Activated CD8-positive, alpha-beta T cell treated with anti-CD3 and anti-CD28 coated beads, Interleukin-2, amount 10 ng/mL, durations not matched to agents 7 days and 5 days (primary cell): ENCODE data around the gene MUL1. TPM values are rescaled to one million over a fixed set of nuclear protein-coding genes. Genes with fewer than 3 reads are reported as not detected.
"Not testable (repeated sequence)": the region's sequence is repeated elsewhere in the genome, so short reads cannot be mapped to it uniquely, and the experiment has no call there.

ENCODE experiments used
- ATAC-seq: fragments of 150-1000 bp; cut with Tn5 transposase; one replicate; pipeline ENCODE4 v1.10.0; 2021; ENCODE audit warnings: moderate library complexity
- CTCF ChIA-PET: fragments of 350-600 bp; sonication (Branson Sonifier 250); formaldehyde crosslinking; loops from one replicate; lab custom pipeline; 2021; ENCODE audit warnings: antibody characterized with exemption; lab: Charles Lee
- POLR2A ChIA-PET: fragments of 350-600 bp; sonication (Branson Sonifier 250); formaldehyde crosslinking; loops from one replicate; lab custom pipeline; 2021; ENCODE audit warnings: antibody characterized with exemption; lab: Charles Lee
- DNase-seq: peaks from one replicate; pipeline ENCODE4 v3.0.0-alpha.2; 2020
- H3K27ac Mint-ChIP-seq: one replicate; pipeline ENCODE4 v1.8.0; 2021; ENCODE audit warnings: mild to moderate bottlenecking, mixed read lengths
- H3K27me3 Mint-ChIP-seq: one replicate; pipeline ENCODE4 v1.8.0; 2021; ENCODE audit warnings: low read depth, mixed read lengths
- H3K36me3 Mint-ChIP-seq: one replicate; pipeline ENCODE4 v1.8.0; 2021; ENCODE audit warnings: low read depth, mixed read lengths
- H3K4me1 Mint-ChIP-seq: one replicate; pipeline ENCODE4 v1.8.0; 2021; ENCODE audit warnings: low read depth, mixed read lengths
- H3K4me3 Mint-ChIP-seq: one replicate; pipeline ENCODE4 v1.8.0; 2021; ENCODE audit warnings: mild to moderate bottlenecking, mixed read lengths
- H3K9me3 Mint-ChIP-seq: one replicate; pipeline ENCODE4 v1.8.0; 2022; ENCODE audit warnings: mixed read lengths; ENCODE audit not compliant: insufficient read depth
- total RNA-seq, 2 experiments: library from RNA; stranded (reverse); gene quantifications; one replicate each; pipeline ENCODE4 v1.2.3, GENCODE V29; 2021

MUL1 gene
- total RNA-seq, 2 experiments from 2014 or later, result 17.2 to 18.6 TPM

- Mint-ChIP-seq H3K27ac (no peak overlapping the region), H3K4me3 (no peak overlapping the region), H3K36me3 (no peaks in the 10 kb centered on the region), H3K27me3 (peaks cover 38% of the 10 kb centered on the region), H3K4me1 (no peaks in the 10 kb centered on the region), H3K9me3 (no peaks in the 10 kb centered on the region)
- CTCF ChIA-PET, result interaction anchor here (1.2 kb wide), 1 partner anchor 99 kb away, joined by 3 read pairs; no protein-coding TSS in a partner anchor
- DNase-seq (no peak), ATAC-seq (no peak)
- POLR2A ChIA-PET, result no interaction called here
These were observed 26.9 kb upstream of the MUL1 start for GRCh38 chr1:20534659-20535417.

- no peaks in the 10 kb centered on the region for H3K9me3 Mint-ChIP-seq
- CTCF ChIA-PET, result interaction anchor here (1.2 kb wide), 1 partner anchor 100 kb away, joined by 3 read pairs; no protein-coding TSS in a partner anchor
- H3K4me3 Mint-ChIP-seq, result no peak overlapping the region
- H3K4me1 Mint-ChIP-seq, result no peaks in the 10 kb centered on the region
- ATAC-seq, result no peak
- DNase-seq, result no peak
- H3K27me3 Mint-ChIP-seq, result peaks cover 37% of the 10 kb centered on the region
- POLR2A ChIA-PET, result no interaction called here
- no peaks in the 10 kb centered on the region for H3K36me3 Mint-ChIP-seq
- H3K27ac Mint-ChIP-seq, result no peak overlapping the region
These were observed 25.7 kb upstream of the MUL1 start for GRCh38 chr1:20533635-20534034.

GRCh38 chr1:20530901-20531300 lies 22.9 kb upstream of the MUL1 start:
- ChIA-PET CTCF (no interaction called here), POLR2A (no interaction called here)
- no peak for DNase-seq
- ATAC-seq, result no peak
- Mint-ChIP-seq H3K4me3 (no peak overlapping the region), H3K27ac (no peak overlapping the region), H3K27me3 (peaks cover 44% of the 10 kb centered on the region), H3K36me3 (no peaks in the 10 kb centered on the region), H3K9me3 (no peaks in the 10 kb centered on the region), H3K4me1 (no peaks in the 10 kb centered on the region)

GRCh38 chr1:20530306-20530705 lies 22.4 kb upstream of the MUL1 start:
- Mint-ChIP-seq H3K27me3 (peaks cover 44% of the 10 kb centered on the region), H3K4me3 (no peak overlapping the region), H3K4me1 (no peaks in the 10 kb centered on the region), H3K27ac (no peak overlapping the region), H3K36me3 (no peaks in the 10 kb centered on the region), H3K9me3 (no peaks in the 10 kb centered on the region)
- ChIA-PET POLR2A (no interaction called here), CTCF (no interaction called here)
- DNase-seq, result no peak
- no peak for ATAC-seq

GRCh38 chr1:20528221-20528620 lies 20.3 kb upstream of the MUL1 start:
- no peaks in the 10 kb centered on the region for H3K4me1 Mint-ChIP-seq
- no peaks in the 10 kb centered on the region for H3K9me3 Mint-ChIP-seq
- peaks cover 38% of the 10 kb centered on the region for H3K27me3 Mint-ChIP-seq
- no peak for DNase-seq
- ATAC-seq, result no peak
- no peak overlapping the region for H3K4me3 Mint-ChIP-seq
- H3K27ac Mint-ChIP-seq, result no peak overlapping the region
- H3K36me3 Mint-ChIP-seq, result no peaks in the 10 kb centered on the region
- ChIA-PET CTCF (no interaction called here), POLR2A (no interaction called here)

- peaks cover 34% of the 10 kb centered on the region for H3K27me3 Mint-ChIP-seq
- no peaks in the 10 kb centered on the region for H3K36me3 Mint-ChIP-seq
- CTCF ChIA-PET, result interaction anchor here (1.8 to 1.9 kb wide), 2 partner anchors 107 to 112 kb away, joined by 5 to 10 read pairs; partner anchors contain the start of gene PINK1
- no peak overlapping the region for H3K4me3 Mint-ChIP-seq
- no peaks in the 10 kb centered on the region for H3K4me1 Mint-ChIP-seq
- H3K27ac Mint-ChIP-seq, result no peak overlapping the region
- no peak for DNase-seq
- no peaks in the 10 kb centered on the region for H3K9me3 Mint-ChIP-seq
- ATAC-seq, result no peak
- POLR2A ChIA-PET, result no interaction called here
These were observed 18.3 kb upstream of the MUL1 start for GRCh38 chr1:20526267-20526666.

GRCh38 chr1:20521960-20522861 lies 14.3 kb upstream of the MUL1 start:
- ATAC-seq (peak; percentile 36), DNase-seq (peak; percentile 73)
- CTCF ChIA-PET, result interaction anchor here (0.6 to 1.7 kb wide), 11 partner anchors 9 to 807 kb away, joined by 3 to 9 read pairs (median 4); no protein-coding TSS in a partner anchor
- POLR2A ChIA-PET, result no interaction called here
- Mint-ChIP-seq H3K9me3 (no peaks in the 10 kb centered on the region), H3K27ac (no peak overlapping the region), H3K27me3 (peaks cover 14% of the 10 kb centered on the region), H3K4me3 (no peak overlapping the region), H3K4me1 (no peaks in the 10 kb centered on the region), H3K36me3 (no peaks in the 10 kb centered on the region)

GRCh38 chr1:20519609-20520262 lies 11.8 kb upstream of the MUL1 start:
- H3K4me3 Mint-ChIP-seq, H3K36me3 Mint-ChIP-seq, DNase-seq, POLR2A ChIA-PET, H3K4me1 Mint-ChIP-seq, H3K27ac Mint-ChIP-seq, H3K9me3 Mint-ChIP-seq, ATAC-seq: not testable (repeated sequence)
- H3K27me3 Mint-ChIP-seq, result peaks cover 10% of the 10 kb centered on the region
- CTCF ChIA-PET, result interaction anchor here (1.4 kb wide), 1 partner anchor 114 kb away, joined by 4 read pairs; the partner anchor contains the start of gene PINK1

- ChIA-PET POLR2A (interaction anchor here (0.6 kb wide), 1 partner anchor 122 kb away, joined by 4 read pairs; no protein-coding TSS in a partner anchor), CTCF (interaction anchor here (1.0 kb wide), 1 partner anchor 10 kb away, joined by 3 read pairs; no protein-coding TSS in a partner anchor)
These were observed 3.8 kb upstream of the MUL1 start for GRCh38 chr1:20511518-20512428.

GRCh38 chr1:20508411-20508771 lies 440 bp upstream of the MUL1 start:
- H3K36me3 Mint-ChIP-seq, result peaks cover 3% of the 10 kb centered on the region
- CTCF ChIA-PET, result interaction anchor here (1.3 to 3.6 kb wide), 4 partner anchors 9 to 125 kb away, joined by 3 to 14 read pairs (median 8); partner anchors contain the start of gene PINK1
- H3K27ac Mint-ChIP-seq, result peak overlapping the region; percentile 95

More at GRCh38 chr1:20511518-20512428, 3.8 kb upstream of the MUL1 start:
- Mint-ChIP-seq H3K4me3 (no peak overlapping the region), H3K27ac (no peak overlapping the region), H3K27me3 (peaks cover 6% of the 10 kb centered on the region), H3K4me1 (peaks cover 12% of the 10 kb centered on the region), H3K36me3 (no peaks in the 10 kb centered on the region), H3K9me3 (no peaks in the 10 kb centered on the region)
- no peak for DNase-seq
- no peak for ATAC-seq

More at GRCh38 chr1:20508411-20508771, 440 bp upstream of the MUL1 start:
- H3K4me1 Mint-ChIP-seq, result peaks cover 24% of the 10 kb centered on the region
- ATAC-seq (no peak), DNase-seq (no peak)
- POLR2A ChIA-PET, result interaction anchor here (1.0 to 1.9 kb wide), 2 partner anchors 8 to 14 kb away, joined by 4 to 8 read pairs; no protein-coding TSS in a partner anchor
- H3K4me3 Mint-ChIP-seq, result peak overlapping the region; percentile 93
- H3K9me3 Mint-ChIP-seq, result no peaks in the 10 kb centered on the region
- peaks cover 3% of the 10 kb centered on the region for H3K27me3 Mint-ChIP-seq
